Activated CD8-positive, alpha-beta memory T cell treated with anti-CD3 and anti-CD28 coated beads for 48 hours (primary cell): ENCODE measurements around the gene CMIP.

Experiments used
- DNase-seq, 3 experiments: peaks; one replicate each; pipeline ENCODE4 v3.0.0-alpha.2; 2020; ENCODE audit warnings: low read depth in 2 of 3, low spot score in 2 of 3

Gene CMIP

GRCh38 chr16:81461243-81461642 lies 16.6 kb downstream of the CMIP start:
- DNase-seq: no peak

GRCh38 chr16:81461766-81462165 lies 17.2 kb downstream of the CMIP start:
- DNase-seq: no peak

DNA sequence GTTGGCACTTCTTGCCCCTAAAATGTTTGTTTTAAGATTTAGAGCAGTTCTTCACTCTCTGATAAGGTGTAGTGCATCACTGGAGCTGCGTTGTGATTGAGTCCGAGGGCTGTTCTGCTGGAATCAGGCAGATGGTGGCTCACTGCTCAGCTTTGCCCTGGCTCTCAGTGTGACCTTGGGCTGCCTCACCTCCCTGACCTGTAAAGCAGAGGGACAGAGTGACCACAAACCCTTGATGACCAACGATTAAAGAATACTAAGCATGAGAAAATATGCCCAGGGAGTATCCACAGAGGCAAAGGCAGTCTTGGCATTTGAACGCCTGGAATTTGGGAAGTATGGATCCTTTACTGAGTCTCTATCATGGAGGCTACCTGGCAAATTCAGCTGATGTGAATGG lies 18.1 kb downstream of the CMIP start:
- DNase-seq: no peak

- no peak for DNase-seq
Measured at GRCh38 chr16:81463296-81463890, 18.8 kb downstream of the CMIP start.

- no peak for DNase-seq
Measured at GRCh38 chr16:81464279-81464678, 19.7 kb downstream of the CMIP start.

GRCh38 chr16:81465375-81465943 lies 20.9 kb downstream of the CMIP start:
- no peak for DNase-seq

DNA sequence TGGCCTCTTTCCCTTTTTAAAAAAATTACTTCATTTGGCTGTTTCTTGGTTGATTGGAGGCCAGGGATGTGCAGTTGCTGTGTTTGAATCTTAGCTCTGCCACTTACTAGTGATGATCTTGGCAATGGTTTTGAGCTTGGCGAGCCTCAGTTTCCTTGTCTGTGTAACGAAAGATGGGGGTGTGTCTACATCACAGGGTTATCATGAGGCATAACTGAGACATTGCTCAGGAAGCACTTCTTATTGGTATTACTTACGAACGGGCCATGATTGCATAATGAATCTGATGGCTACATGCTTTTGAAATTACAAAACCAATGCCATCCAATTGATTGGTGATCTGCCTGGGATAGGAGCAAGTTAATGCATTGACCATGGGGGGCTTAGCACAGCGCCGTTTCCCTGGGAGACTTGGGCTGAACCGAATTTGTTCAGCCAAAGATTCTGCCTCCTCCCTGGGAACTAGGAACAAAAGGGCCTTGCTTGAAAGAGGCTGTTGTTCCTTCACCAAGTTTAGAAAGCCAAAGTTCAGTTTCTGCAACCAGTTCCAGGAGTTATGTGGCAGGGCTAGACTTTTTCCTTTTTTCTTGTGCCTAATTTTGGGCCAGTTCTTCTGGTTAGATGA lies 21.9 kb downstream of the CMIP start:
- DNase-seq: no peak

- DNase-seq: no peak
Measured at GRCh38 chr16:81467072-81467471, 22.5 kb downstream of the CMIP start.

- no peak for DNase-seq
Measured at GRCh38 chr16:81467815-81468214, 23.2 kb downstream of the CMIP start.

GRCh38 chr16:81468269-81468902 lies 23.8 kb downstream of the CMIP start:
- DNase-seq: no peak

DNA sequence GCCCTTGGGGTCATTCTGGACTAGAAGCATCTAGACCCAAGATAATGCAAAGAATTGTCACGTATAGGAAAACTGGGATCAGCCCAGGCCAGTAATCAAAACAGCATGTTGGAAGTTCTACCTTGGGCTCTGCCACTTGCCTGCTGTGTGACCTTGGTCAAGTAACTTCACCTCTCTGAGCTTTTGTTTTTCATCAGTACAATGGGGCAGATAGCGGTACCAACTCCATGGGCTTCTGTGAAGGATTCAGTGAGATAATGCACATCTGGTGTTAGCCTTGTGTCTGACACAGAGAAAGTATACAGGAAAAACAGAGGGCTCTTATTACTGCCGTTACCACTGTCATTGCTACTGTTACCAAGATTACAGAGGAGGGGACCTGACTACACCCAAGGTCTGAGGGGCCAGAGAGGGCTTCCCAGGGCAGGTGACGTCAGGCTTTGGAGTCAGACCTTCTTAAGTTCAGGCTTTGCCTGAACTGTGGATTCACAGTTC lies 24.6 kb downstream of the CMIP start:
- no peak for DNase-seq

DNA sequence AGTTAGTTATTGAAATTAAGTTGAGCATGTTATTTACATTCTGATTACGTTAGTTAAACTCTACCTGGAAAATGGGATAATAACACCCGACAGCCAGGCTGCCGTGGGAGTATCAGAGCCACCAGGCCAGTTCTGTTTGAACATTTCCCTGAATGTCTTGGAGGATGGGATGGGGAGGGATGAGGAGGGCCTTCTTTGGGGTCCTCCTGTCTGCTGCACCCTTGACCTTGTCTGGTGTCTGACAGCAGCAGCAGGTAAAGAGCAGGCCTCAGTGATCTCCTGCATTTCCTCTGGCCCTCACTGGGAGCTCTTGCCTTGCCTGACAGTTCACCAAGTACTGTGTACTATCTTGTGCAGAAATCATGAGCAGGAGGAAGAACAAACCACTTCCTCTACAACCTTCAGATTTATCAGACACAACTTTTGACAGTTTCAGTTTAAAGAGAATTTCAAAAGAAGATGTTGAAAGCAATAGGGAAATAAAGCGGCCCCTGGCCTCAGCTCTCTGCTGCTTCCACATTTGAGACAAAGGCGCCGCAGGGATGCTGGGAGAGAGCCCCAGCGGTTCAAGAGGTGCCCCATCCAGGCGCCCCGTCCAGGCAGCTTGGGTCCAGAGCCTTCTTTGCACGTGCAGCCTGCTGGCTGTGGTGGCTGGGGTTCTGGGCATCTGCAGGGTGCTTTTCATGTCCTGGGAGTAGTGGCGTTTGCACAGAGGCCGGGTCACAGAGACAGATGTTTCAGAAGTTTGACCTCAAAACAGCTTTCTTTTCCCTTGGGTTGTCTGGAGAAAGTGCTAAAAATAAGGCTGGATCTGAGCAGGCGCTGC lies 25.3 kb downstream of the CMIP start:
- DNase-seq: no peak

DNA sequence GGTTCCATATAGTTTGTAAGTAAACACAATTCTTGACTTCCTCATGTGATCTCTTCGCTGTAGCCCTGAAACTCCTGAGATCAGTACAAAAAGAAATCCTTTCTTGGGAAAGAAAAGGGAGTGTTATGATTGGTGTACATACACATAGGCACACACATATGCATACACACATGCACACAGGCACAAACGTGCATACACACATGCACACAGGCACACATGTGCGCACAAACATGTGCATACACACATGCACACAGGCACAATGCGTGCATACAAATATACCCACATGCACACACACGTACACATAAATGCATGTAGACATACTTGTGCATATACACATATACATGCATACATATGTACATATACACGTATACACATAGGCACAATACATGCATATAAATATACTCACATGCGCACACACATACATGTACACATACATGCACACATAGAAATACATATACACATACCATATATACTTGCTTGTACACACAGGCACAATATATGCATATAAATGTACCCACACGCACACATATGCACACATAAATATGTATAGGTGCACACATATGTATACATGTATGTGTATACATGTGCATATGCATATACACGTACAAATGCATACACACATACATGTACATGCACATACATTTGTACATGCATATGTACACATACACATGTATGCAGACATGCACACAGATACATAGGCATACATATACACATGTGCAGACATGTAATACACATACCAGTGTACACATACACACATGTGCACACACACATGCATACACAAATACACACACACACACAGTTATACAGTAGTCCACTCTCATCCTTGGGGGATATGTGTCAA lies 26.4 kb downstream of the CMIP start:
- no peak for DNase-seq

- DNase-seq: no peak
Measured at GRCh38 chr16:81471882-81472281, 27.3 kb downstream of the CMIP start.

DNA sequence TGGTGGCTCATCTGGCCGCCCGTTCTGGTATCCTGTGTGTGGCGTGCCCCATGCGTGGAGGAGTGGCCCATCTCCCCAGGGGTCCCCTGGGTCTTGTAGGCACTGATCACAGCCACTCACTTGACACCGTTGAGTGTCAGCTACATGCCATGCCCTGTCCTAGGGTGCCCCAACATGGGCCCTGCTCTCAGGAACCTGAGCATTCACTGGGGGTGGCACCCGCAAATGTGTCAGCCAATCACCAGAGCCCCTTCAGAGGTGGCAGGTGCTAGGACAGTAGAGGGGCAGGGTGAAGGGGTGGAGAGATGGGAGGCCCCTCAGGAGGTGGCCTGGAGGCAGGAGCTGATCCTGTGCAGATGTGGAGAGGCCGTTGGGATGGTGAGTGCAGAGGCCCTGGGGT lies 27.8 kb downstream of the CMIP start:
- DNase-seq: no peak

DNA sequence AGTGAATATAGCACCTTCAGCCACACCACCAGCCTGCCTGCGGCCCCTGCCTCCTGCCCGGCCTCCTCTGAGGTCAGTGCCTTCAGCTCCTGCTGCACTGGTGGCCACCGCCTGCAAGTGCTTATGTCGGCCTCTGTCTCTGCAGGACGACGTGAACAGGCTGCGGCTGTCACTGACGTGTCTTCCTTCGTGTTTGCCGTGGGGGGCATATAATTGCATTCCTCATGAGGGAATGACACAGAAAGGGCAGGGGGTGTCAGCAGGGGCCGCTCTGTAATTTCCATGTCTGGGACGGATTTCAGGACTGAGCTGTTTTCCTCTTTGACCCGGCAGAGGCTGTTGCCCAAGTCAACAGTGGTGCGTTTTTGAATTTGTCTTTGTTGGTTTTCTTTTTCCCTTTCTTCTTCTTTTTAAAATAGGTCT lies 28.5 kb downstream of the CMIP start:
- DNase-seq: no peak

DNA sequence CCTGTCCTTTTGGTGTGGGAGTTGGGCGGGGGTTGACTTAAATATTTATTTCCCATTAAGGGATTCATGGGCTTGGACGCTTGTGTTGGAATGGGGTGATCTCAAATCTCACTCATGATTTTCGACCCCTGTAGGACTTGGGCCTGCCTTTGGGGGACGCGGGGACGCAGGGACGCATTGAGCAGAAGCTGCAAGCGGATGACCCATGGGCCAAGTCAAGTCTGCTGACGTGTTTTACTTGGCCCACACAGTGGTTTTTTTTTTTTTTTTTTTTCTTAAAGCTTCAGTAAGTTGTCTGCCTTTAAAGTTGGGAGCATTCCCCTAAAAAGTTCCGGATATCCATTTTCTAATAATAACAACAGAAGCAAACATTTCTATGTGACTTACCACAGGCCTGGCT lies 28.9 kb downstream of the CMIP start:
- no peak for DNase-seq

- no peak for DNase-seq
Measured at GRCh38 chr16:81473969-81474959, 29.7 kb downstream of the CMIP start.
